Measurements from ENCODE around the gene ALAS1. TPM values are rescaled to one million over a fixed set of nuclear protein-coding genes. Genes with fewer than 3 reads are reported as not detected.

ALAS1 gene
- total and polyA plus RNA-seq, 2 donors (not counting 3 experiments of a cell fraction or from before 2014, with no cell fraction given), result 45.1 to 72.1 TPM

GRCh38 chr3:52236424-52236886, 38.5 kb downstream of the ALAS1 start:
- Histone ChIP-seq H3K4me1 (ENCODE audit: control insufficient read depth, extremely low read depth, insufficient read depth, low read length) (peaks cover 18% of the 10 kb centered on the region), H3K36me3 (ENCODE audit: control insufficient read depth in 2 of 2, extremely low read depth in 1 of 2, insufficient read depth in 2 of 2, low read length in 2 of 2) (peaks cover 0 to 2% of the 10 kb centered on the region in 2 experiments), H4K20me1 (replicated peaks; ENCODE audit: control insufficient read depth, extremely low read depth, insufficient read depth, low read length) (no peaks in the 10 kb centered on the region), H3K4me3 (replicated peaks in 1 of 3; ENCODE audit: insufficient read depth in 1 of 3, low read depth in 1 of 3, low read length in 3 of 3) (no peak overlapping the region), H3K9ac (replicated peaks; ENCODE audit: extremely low read depth, insufficient read depth, low read length) (no peak overlapping the region), H3K79me2 (ENCODE audit: control insufficient read depth, insufficient read depth, low read length) (peaks cover 42% of the 10 kb centered on the region), H3K9me1 (replicated peaks; ENCODE audit: control insufficient read depth, extremely low read depth, insufficient read depth, low read length) (no peaks in the 10 kb centered on the region), H3K9me3 (replicated peaks; ENCODE audit: control insufficient read depth, insufficient read depth, low read length) (no peaks in the 10 kb centered on the region), H2AFZ (ENCODE audit: low read depth, low read length) (no peak overlapping the region), H3K27ac (ENCODE audit: insufficient read depth, low read depth, low read length) (no peak overlapping the region), H3K27me3 (ENCODE audit: control insufficient read depth in 2 of 2, insufficient read depth in 2 of 2, low read length in 2 of 2) (no peaks in the 10 kb centered on the region), H3K4me2 (ENCODE audit: insufficient read depth, low read length) (no peak overlapping the region)
- intact Hi-C loops (cut with micrococcal nuclease) (loop anchor here (5.0 kb wide), 1 partner anchor 211 kb away; the partner anchor contains the start of gene SEMA3G), dilution Hi-C loops (cut with MboI; ENCODE audit: extremely low pct_ligation_motif_present, low sequenced_read_pairs) (no loop called here)
- BruUV-seq (replicated peaks), result no TSS peak
- DNase-seq (ENCODE audit: low read depth, low spot score), result no peak
- ChIA-PET CTCF (interaction anchor here (0.8 to 7.3 kb wide), 5 partner anchors 15 to 145 kb away, joined by 3 to 104 read pairs (median 14); partner anchors contain the start of gene TLR9), POLR2A (no interaction called here)
- no peak for FAIRE-seq
- TF ChIP-seq GATA2 (IDR thresholded peaks at IDR 0.05; ENCODE audit: insufficient read depth, insufficient read length, low read depth, low read length) (no peak), EZH2 (IDR thresholded peaks at IDR 0.05; ENCODE audit: borderline replicate concordance, low read depth, low read length, severe bottlenecking) (no peak), FOS (IDR thresholded peaks at IDR 0.05; ENCODE audit: borderline replicate concordance, insufficient read depth, low read length) (no peak), POLR2A (IDR thresholded peaks at IDR 0.05; ENCODE audit: low read depth, low read length) (no peak), MYC (IDR thresholded peaks at IDR 0.05; ENCODE audit: low read depth, low read length) (no peak), JUN (IDR thresholded peaks at IDR 0.05; ENCODE audit: borderline replicate concordance, insufficient read depth, insufficient read length, low read depth) (no peak), POLR2AphosphoS5 (IDR thresholded peaks at IDR 0.05; ENCODE audit: insufficient read depth, low read depth, low read length) (no peak)
- TF ChIP-seq, protein P1, sequence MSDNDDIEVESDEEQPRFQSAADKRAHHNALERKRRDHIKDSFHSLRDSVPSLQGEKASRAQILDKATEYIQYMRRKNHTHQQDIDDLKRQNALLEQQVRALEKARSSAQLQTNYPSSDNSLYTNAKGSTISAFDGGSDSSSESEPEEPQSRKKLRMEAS (IDR thresholded peaks at IDR 0.05; ENCODE audit: insufficient read depth, insufficient read length), result no peak
- TF ChIP-seq, protein P2, sequence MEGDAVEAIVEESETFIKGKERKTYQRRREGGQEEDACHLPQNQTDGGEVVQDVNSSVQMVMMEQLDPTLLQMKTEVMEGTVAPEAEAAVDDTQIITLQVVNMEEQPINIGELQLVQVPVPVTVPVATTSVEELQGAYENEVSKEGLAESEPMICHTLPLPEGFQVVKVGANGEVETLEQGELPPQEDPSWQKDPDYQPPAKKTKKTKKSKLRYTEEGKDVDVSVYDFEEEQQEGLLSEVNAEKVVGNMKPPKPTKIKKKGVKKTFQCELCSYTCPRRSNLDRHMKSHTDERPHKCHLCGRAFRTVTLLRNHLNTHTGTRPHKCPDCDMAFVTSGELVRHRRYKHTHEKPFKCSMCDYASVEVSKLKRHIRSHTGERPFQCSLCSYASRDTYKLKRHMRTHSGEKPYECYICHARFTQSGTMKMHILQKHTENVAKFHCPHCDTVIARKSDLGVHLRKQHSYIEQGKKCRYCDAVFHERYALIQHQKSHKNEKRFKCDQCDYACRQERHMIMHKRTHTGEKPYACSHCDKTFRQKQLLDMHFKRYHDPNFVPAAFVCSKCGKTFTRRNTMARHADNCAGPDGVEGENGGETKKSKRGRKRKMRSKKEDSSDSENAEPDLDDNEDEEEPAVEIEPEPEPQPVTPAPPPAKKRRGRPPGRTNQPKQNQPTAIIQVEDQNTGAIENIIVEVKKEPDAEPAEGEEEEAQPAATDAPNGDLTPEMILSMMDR (IDR thresholded peaks at IDR 0.05; ENCODE audit: extremely low read depth in 1 of 2, insufficient read depth in 1 of 2, low read depth in 1 of 2, low read length in 2 of 2), result no peak
